ENCODE measurements around the gene GPATCH1. TPM values are rescaled to one million over a fixed set of nuclear protein-coding genes. Genes with fewer than 3 reads are reported as not detected.
"Not testable (repeated sequence)": the region's sequence is repeated elsewhere in the genome, so short reads cannot be mapped to it uniquely, and the experiment has no call there.

GPATCH1 gene
- total RNA-seq, 1 experiment from 2014 or later = 4.5 TPM

GRCh38 chr19:33102893-33103292 lies 21.9 kb downstream of the GPATCH1 start:
- in situ Hi-C loops (cut with HindIII; ENCODE audit: low pct_unique_long_range_greater_than_20kb, low sequenced_read_pairs) = no loop called here

GRCh38 chr19:33108161-33108560 lies 27.2 kb downstream of the GPATCH1 start:
- in situ Hi-C loops (cut with HindIII; ENCODE audit: low pct_unique_long_range_greater_than_20kb, low sequenced_read_pairs) = no loop called here

More at GRCh38 chr19:33102893-33103292, 21.9 kb downstream of the GPATCH1 start:
- no peak for DNase-seq (ENCODE audit: low read depth)

GRCh38 chr19:33110137-33110910 lies 29.3 kb downstream of the GPATCH1 start:
- peak; percentile 99 for DNase-seq (ENCODE audit: low read depth)
- in situ Hi-C loops (cut with HindIII; ENCODE audit: low pct_unique_long_range_greater_than_20kb, low sequenced_read_pairs) = no loop called here

More at GRCh38 chr19:33108161-33108560, 27.2 kb downstream of the GPATCH1 start:
- DNase-seq (ENCODE audit: low read depth) = no peak

GRCh38 chr19:33111587-33111986 lies 30.6 kb downstream of the GPATCH1 start:
- in situ Hi-C loops (cut with HindIII; ENCODE audit: low pct_unique_long_range_greater_than_20kb, low sequenced_read_pairs) = no loop called here

GRCh38 chr19:33114312-33114711 lies 33.3 kb downstream of the GPATCH1 start:
- no peak for DNase-seq (ENCODE audit: low read depth)
- in situ Hi-C loops (cut with HindIII; ENCODE audit: low pct_unique_long_range_greater_than_20kb, low sequenced_read_pairs) = no loop called here

More at GRCh38 chr19:33111587-33111986, 30.6 kb downstream of the GPATCH1 start:
- DNase-seq (ENCODE audit: low read depth) = no peak

- in situ Hi-C loops (cut with HindIII; ENCODE audit: low pct_unique_long_range_greater_than_20kb, low sequenced_read_pairs) = no loop called here
- no peak for DNase-seq (ENCODE audit: low read depth)
Measured at GRCh38 chr19:33117501-33117900, 36.5 kb downstream of the GPATCH1 start.

GRCh38 chr19:33118643-33119042 lies 37.7 kb downstream of the GPATCH1 start:
- no peak for DNase-seq (ENCODE audit: low read depth)
- in situ Hi-C loops (cut with HindIII; ENCODE audit: low pct_unique_long_range_greater_than_20kb, low sequenced_read_pairs) = no loop called here

- in situ Hi-C loops (cut with HindIII; ENCODE audit: low pct_unique_long_range_greater_than_20kb, low sequenced_read_pairs) = no loop called here
- no peak for DNase-seq (ENCODE audit: low read depth)
Measured at GRCh38 chr19:33124207-33125098, 43.5 kb downstream of the GPATCH1 start.

- peak; percentile 55 for DNase-seq (ENCODE audit: low read depth)
- in situ Hi-C loops (cut with HindIII; ENCODE audit: low pct_unique_long_range_greater_than_20kb, low sequenced_read_pairs) = no loop called here
Measured at GRCh38 chr19:33125929-33126388, 45.0 kb downstream of the GPATCH1 start.

- DNase-seq (ENCODE audit: low read depth); in situ Hi-C loops (cut with HindIII; ENCODE audit: low pct_unique_long_range_greater_than_20kb, low sequenced_read_pairs): not testable (repeated sequence)
Measured at GRCh38 chr19:33126712-33127111, 45.7 kb downstream of the GPATCH1 start.

GRCh38 chr19:33129901-33130300 lies 48.9 kb downstream of the GPATCH1 start:
- DNase-seq (ENCODE audit: low read depth) = no peak
- in situ Hi-C loops (cut with HindIII; ENCODE audit: low pct_unique_long_range_greater_than_20kb, low sequenced_read_pairs) = no loop called here

GRCh38 chr19:33130433-33130832 lies 49.5 kb downstream of the GPATCH1 start:
- no peak for DNase-seq (ENCODE audit: low read depth)
- in situ Hi-C loops (cut with HindIII; ENCODE audit: low pct_unique_long_range_greater_than_20kb, low sequenced_read_pairs) = no loop called here

- no peak for DNase-seq (ENCODE audit: low read depth)
- in situ Hi-C loops (cut with HindIII; ENCODE audit: low pct_unique_long_range_greater_than_20kb, low sequenced_read_pairs) = no loop called here
Measured at GRCh38 chr19:33132021-33132420, 51.0 kb downstream of the GPATCH1 start, which contains the start of gene WDR88. TSS of gene WDR88 (plus strand) at chr19:33132114. CDS start at chr19:33132170, 56 bp downstream.

GRCh38 chr19:33132425-33132824 lies 51.4 kb downstream of the GPATCH1 start:
- in situ Hi-C loops (cut with HindIII; ENCODE audit: low pct_unique_long_range_greater_than_20kb, low sequenced_read_pairs) = no loop called here
- DNase-seq (ENCODE audit: low read depth) = no peak

- in situ Hi-C loops (cut with HindIII; ENCODE audit: low pct_unique_long_range_greater_than_20kb, low sequenced_read_pairs) = no loop called here
- no peak for DNase-seq (ENCODE audit: low read depth)
Measured at GRCh38 chr19:33133438-33134031, 52.6 kb downstream of the GPATCH1 start.

- in situ Hi-C loops (cut with HindIII; ENCODE audit: low pct_unique_long_range_greater_than_20kb, low sequenced_read_pairs) = no loop called here
- DNase-seq (ENCODE audit: low read depth) = no peak
Measured at GRCh38 chr19:33134571-33135041, 53.6 kb downstream of the GPATCH1 start.

- no peak for DNase-seq (ENCODE audit: low read depth)
- in situ Hi-C loops (cut with HindIII; ENCODE audit: low pct_unique_long_range_greater_than_20kb, low sequenced_read_pairs) = no loop called here
Measured at GRCh38 chr19:33139165-33139564, 58.2 kb downstream of the GPATCH1 start.

- DNase-seq (ENCODE audit: low read depth) = peak; percentile 57
- in situ Hi-C loops (cut with HindIII; ENCODE audit: low pct_unique_long_range_greater_than_20kb, low sequenced_read_pairs) = no loop called here
Measured at GRCh38 chr19:33143897-33144405, 63.0 kb downstream of the GPATCH1 start.

Measured in Caki2 (cell line).